Left kidney (tissue), 2 donors: ENCODE measurements around the gene CASP12. TPM values are rescaled to one million over a fixed set of nuclear protein-coding genes. Genes with fewer than 3 reads are reported as not detected.

Experiments
- DNase-seq: peaks from one replicate; pipeline ENCODE4 v3.0.0-alpha.2; 2013
- polyA plus RNA-seq: library from polyadenylated mRNA; unstranded; fragments of 120-200 nt; gene quantifications from one replicate; pipeline ENCODE4 v1.2.1, GENCODE V29; 2013; ENCODE audit not compliant: insufficient read length

CASP12 gene
- polyA plus RNA-seq, 1 donor: 0.65 TPM

DNA sequence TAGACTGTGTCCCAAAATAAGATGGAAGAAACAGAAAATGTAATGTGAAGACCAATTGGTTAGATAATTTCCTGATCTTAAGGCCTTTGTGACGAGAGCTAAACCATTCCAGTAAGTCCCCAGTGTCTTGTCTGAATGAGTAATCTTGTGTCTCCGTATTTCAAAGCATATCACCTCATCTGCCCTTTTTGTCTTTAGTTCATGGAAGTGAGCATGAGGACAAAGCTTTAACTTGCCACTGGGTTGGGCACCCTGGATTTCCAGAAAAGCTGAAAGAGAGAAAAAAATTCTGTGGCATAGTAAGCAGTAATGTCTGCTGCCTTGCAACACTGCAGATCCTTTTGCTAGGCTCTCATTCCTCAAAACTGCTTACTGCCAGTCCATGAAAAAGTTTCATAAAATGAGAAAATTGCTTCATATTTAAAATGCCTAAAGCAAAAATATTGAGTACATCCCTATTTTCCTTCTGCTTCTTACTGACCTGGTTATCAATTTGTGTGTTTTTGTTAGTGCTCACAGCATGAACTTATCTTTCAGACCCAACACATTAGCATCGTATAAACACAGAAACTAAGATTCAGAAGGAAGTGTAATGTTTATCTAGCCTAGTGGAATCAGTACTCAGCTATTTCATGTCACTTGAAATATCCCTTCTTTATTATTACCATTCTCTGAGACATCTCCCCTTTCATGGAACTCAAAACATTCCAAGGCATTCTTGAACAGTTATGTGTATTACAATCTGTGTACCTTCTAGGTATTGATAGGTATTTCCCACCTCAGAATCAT, 5.3 kb downstream of the CASP12 start:
- no peak for DNase-seq

DNA sequence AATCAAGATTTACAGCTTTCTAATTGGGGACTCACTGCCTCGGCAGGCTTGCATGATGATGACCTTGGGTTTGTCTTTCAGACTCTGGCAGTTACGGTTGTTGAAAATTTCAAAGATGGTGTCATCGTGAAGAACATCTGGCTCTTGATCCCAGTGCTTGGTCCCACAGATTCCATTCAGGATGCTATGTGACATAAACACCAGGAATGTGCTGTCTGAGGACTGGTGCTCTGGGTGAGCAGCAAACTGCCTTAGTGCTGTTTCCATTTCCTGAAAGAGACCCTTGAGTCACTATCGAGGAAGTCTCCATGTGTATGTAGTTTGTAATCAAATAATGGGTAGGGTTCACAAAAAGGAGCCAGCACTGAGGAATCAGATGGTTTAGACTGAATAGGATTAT, 7.1 kb downstream of the CASP12 start:
- no peak for DNase-seq

DNA sequence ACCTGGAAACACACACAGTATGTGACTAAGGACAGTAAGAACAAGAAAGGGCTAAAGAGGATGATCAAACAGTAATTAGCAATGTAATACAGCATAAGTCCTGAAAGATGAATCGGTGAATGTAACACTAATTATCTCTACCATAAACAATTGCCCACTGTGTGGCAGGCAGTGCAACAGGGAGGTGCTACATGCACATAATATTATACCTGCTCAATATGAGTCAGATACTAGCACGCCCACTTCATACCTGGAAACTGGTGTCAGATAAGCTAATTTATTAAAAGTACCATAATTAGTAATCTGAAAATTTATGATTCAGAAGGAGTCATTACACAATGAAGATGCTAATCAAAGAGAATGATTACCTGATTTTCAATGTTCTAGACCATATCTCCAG, 14.9 kb downstream of the CASP12 start:
- no peak for DNase-seq

DNA sequence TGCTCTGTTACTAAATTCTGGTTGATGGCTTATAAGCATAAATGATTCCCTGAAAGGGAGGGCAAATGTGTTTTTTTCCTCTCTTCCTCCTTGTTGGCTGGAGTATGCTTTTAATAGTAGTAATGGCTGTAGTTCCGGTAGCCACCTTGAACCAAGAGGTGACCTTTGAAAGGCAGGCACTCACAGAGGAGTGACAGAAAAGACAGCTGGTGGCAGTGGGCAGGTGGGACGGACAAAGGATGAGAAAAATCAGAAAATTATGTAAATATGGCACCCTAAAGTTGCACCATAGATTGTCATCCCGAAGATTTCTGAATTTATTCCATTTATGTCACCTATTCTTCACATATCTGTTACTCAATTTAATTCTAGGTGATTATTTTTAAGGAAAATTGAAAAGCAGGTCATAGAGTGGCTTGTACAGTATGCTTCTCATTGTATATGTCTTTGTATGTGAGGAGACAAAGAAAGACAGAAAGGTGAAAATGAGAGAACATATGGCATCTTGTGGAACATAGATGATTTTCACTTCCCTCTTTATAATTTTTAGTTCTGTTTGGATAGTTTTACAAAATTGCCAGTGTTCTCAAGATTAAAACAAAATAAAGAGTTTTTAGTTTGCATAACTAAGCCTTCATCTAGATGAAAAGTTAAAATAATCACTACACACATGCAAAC, 17.0 kb downstream of the CASP12 start:
- DNase-seq: no peak

DNA sequence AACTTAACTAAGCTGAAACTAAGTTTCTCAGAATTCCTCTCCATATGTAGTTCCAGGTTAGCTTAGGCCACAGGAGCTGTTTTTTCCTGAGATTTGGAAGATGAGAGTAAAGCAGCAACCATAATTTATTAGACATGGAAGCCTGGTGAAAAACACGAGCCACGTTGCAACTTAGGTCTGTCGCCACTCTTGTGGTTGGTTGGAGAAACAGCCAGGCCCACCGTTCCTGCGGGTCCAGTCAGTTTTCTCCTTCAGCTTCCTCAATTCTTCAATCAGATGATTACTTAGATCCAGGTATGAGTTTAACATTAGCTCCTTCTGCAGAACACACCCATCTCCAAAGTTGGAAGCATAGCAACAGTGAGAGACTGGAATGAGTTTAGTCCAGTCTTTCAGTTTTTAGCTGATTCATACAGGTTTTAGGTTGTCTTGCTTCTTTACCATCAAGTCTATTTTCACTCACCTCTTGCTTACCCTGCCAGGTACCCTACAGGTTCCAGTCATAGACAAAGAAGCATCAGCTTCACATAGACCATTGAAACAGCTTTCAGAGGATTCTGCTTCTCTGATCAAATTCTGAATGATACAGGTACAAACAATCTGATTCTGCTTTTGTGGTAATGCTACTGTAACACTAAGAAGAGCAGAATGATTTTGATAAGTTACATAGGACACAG, 18.6 kb downstream of the CASP12 start:
- DNase-seq: no peak

DNA sequence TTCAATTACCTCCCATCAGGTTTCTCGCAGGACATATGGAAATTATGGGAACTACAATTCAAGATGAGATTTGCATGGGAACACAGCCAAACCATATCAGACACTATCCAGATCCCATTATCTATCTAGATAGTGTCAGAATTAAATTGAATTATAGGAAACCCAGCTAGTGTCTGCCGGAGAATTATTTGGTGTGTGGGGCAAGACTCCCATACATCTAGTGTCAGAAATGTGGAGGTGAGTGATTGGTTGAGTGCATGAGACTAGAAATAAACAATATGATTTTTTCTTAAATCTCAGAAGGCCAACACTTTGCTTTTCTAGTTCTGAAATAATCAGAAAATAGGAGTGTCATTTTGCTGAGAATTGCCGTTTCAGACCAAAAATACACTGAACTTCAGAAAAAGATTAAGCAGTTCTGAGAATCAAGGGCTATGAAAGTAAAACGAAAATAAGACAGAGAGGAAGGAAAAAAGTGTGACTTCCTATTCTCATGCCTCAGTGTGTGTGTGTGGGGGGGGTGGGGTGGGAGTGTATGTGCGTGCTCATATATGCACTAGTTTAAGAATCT, 21.3 kb downstream of the CASP12 start:
- no peak for DNase-seq

DNA sequence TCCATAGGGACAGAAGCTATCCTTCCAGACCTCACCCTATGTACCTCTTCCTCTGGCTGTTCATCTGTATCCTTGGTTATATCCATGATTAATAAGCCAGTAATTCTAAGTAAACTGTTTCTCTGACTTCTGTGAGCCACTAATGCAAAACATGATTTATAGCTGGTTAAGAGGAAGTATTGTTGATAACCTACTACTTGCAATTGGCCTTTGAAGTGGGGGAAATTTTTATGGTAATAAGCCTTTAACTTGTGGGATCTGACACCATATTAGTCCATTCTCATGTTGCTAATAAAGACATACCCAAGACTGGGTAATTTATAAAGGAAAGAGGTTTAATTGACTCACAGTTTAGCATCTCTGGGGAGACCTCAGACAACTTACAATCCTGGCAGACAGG, 21.9 kb downstream of the CASP12 start:
- no peak for DNase-seq

DNA sequence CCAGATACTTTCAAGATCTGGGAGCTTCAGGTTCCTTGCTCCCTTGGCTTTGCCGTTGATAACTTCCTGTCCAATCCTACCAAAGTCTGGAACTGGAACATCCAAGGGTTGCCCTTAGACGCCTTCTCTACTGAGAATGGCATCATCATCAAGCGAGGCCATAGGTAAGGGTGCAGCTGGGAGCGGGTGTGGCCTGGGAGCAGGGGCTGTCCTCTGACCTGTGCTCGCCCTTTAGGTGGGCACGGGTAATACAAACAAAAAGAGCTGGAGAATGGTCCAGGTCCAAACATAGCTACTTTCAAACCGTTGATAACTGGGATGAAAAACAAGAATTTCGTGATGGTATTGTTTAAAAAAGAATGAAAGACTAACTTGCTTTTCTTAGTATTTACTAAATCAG, 25.0 kb downstream of the CASP12 start:
- DNase-seq: no peak

DNA sequence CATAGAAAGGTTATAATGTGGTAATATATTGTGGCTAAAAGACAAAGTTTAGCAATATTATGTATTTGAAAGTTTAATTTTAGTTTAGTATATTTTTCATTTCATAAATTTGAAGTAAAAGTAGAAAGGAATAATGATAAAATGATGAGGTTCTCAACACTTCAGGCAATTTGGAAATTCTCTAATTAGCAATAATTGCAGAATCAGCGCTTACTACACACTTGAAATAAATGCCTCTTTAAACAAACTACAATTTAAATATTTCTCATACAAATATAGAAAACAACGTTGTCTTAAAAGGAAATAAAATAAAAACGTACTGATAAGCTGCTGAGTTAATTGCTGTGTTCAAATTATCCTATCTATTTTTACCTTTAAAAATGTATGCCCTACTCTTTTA, 25.9 kb downstream of the CASP12 start:
- DNase-seq: no peak

DNA sequence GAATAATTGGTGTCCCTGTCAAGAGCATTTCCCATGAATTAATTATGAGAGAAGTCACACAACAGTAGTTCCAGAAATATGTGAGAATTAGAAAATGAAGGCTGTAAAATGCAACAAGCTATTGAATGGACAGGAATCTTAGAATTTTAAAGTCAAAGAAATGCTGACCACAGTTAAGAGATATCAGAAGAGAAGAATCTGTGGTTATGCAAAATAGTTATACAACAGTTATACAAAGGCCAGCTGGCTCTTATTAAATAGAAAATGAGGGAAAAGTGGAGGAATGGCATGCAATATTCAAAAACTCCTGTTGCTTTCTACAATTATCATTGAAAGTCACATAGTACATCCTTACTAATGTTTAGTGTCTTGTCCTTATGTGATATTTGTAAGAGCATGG, 27.4 kb downstream of the CASP12 start:
- DNase-seq: no peak

DNA sequence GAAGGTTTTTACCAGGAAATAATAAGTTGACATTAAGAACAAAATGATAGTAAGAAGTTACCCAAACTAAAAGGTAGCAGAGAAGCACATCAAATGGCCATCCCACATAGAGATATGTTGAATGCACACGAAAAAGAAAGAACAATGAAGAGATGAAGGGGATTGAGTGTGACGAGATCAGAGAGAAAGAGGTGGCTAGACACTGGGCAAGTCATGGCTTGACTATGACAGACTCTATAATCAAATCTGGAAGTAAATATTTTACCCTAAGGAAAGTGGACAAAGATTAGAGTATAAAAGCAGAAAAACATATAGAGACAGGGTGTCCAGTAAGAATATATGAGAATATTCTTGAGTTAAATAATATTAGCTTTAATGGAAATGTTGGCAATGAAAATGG, 31.4 kb downstream of the CASP12 start:
- no peak for DNase-seq

DNA sequence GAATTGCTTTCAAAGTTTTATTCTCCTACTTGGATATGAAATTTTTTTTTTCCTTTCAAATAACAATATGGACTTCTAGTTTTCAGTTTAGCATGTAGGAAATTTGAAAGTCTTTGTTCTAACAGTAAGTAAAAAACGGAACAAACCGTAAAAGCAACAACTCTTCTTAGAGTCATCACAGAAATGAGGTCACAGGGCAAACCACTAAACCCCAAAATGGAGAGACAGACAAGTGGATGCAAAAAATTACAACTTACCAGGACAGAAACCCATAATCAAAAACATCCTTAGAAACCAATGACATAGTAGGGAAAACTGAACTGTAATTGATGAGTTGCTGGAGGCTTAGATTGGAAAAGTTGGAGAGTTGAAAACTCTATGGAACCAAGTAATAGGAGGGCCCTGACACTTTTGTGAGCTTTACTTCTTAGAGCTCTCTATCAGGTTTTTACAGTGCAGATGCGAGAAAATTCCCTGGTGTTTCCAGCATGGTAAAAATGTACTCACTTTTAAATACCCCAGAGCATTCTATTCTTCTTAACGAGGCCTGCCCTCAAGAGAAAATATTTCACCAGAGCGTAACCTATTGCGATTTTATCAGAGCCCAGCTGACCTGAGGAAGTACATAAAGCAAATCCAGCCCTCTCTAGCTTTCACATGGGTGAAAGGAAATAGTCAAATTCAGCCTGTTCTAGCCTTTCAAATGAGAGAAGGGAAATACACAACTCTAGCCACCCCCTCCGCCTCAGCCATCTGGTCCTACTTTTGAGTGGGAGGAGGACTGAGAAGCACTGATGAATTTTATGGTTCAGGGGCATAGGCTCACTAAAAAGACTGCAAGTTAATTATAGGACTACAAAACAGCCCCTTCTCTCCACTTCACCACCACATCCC, 39.1 kb downstream of the CASP12 start:
- DNase-seq: peak; percentile 48

DNA sequence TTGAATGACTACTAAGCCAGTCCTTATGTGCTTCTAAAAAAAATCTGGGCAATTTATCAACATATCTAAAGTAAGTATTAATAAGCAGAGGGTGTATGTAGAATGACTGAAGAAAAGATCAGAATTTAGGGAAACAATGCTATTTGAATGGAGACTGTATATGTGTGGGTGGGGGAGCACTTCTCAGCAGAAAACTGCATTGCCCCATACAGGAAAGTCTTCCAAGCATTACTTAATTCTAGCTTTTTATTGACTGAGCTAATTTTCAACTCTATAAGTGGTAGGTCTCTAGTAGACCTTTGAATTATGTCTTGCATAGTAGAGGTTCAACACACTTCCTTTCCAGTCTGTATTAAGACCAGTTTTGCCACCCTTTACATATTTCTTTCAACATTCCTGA, 41.7 kb downstream of the CASP12 start:
- no peak for DNase-seq

DNA sequence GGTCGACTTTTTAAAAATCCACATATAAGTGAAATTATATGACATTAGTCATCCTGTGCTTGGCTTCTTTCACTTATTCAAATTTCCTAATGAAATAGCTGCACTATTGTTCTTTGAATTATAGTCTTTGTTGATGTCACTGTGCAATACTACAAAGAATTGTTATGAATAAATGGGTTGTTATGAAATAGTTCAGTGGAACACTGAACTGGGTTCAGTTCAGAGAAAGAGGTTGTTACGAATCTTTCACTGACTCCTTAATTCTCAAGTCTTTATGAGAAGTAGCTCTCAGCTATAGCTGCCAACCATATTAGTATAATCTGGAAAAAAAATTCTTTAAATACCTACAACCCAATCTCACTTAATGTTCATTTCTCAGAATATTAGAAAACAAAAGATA, 42.3 kb downstream of the CASP12 start:
- DNase-seq: no peak

DNA sequence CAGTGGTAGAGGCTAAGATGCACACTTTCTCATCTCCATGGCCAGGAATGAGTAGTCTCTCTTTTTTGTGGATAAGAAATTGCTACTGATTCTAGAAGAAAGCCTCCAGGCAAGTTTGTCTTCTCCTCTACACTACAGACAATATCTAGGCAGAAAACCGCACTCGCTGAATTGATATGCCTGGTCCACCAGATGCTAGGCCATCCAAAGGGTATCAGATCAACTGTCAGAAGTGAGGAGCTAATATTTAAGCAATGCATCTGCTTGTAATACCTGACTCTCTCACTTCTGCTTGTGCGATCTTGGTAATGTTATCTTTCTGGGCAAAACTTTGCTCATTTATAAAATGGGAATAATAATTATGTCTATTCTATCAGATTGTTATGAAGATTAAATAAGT, 45.0 kb downstream of the CASP12 start:
- DNase-seq: no peak

DNA sequence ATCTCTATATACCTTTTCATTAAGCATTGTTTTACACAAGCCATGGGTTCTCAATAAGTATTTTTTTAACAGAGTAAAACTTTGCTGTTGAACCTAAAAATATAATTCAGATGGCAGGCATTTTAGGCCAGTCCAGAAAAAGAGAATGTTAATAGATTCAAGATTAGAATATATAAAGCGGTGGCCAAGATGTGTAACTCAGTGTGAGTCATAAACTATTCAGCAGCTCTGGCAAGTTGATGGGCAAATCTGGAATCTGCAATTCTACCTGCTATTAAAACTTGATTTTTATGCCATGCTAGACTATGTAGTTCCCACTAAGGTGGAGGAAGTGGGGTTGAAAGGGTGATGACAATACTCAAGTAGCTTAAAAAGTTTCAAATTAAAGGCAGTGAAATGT, 45.4 kb downstream of the CASP12 start:
- DNase-seq: no peak

DNA sequence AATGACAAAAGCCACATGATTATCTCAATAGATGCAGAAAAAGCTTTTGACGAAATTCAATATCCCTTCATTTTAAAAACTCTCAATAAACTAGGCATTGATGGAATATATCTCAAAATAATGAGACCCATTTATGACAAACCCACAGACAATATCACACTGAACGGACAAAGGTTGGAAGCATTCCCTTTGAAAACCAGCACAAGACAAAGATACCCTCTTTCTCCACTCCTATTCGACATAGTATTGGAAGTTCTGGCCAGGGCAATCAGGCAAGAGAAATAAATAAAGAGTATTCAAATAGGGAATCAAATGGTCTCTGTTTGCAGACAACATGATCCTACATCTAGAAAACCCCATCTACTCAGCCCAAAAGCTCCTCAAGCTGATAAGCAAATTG, 52.0 kb downstream of the CASP12 start:
- no peak for DNase-seq

DNA sequence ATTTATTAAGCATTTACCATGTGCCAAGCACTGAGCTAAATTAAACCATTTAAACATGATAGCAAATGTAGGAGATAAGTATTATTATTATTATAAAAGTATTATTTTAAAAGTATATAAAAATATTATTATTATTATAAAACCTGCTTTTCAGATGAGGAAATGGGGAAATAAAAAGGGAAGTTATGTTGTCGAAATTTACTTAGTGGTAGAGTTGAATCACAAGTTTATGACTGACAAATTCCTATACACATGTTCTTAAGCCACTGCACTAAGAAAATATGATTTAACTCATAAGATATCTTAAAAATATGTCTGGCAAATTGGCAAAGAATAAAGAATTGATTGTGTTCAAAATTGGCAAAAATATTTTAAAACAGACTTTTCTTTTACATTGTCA, 53.8 kb downstream of the CASP12 start:
- DNase-seq: no peak

DNA sequence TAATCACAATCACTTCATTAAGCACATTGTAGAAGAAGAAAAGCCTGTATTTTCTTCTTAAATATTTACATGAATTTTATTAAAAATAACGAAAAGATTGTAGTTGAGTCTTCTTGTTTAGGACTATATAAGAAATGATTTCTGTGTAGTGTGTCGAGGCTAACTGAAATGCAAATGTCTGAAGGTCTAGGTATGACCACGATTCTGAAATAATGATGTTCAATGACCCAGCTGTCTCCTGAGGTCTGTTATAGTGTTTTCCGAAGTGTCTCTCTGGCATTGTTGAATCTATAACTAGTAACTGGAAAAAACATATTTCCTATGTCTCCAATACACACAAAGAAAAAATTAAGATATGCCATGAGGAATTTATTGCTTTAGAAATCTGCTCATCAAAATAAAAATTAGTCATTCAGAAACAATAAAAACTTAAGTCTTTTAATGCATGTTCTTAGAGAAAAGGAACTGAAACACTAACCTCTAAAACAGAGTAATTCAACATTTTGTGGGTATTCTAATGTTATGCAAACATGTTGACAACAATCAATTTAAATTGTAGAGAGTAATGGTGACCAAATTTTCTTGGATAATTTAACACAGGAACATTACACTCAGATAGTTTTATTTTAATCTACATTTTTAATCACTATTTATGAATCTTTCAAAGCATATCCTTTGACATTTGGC, 55.0 kb downstream of the CASP12 start:
- no peak for DNase-seq

DNA sequence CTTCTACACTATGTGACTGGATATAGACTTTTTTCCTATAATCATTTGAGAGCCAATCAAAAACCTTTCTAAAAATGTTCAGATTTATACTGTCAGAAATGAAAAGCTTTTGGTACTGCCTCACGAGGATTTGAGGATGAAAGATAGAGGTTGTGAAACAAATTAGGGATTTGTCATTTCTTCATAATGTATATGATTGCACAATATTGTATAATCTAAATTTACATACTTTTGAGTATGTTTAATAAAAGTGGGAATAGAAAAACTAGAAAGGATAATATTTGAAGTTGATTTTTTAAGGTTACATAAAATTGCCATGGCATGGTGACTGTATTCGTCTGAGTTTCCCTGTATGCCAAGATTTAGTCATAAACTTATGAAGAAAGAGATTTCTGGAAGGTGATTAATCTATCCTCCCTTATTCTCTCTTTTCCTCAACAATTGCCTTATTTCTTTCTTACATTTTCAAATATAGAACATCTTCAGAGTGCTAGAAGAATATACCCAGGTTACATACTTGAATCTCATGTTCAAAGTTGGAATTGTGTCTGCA, 56.2 kb downstream of the CASP12 start:
- no peak for DNase-seq

DNA sequence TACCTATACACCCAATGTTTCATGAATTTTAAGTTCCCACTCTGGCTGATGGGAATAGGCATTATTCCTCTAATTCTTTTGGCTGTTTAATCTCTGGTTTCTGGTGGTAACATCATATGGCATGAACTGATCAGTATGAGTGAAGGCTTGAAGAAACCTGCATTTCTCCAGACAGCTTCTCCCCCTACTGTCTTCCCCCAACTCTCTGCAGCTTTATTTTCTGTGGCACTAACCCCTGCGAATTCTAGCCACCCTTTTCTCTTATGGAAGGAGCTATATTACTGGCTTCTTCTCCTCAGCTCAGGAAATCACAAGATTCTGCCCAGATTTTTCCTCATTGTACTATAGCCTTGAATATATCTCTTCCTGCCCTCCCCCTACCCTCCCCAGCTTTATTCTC, 57.1 kb downstream of the CASP12 start:
- DNase-seq: no peak
